Lower leg skin (tissue), 3 donors: ENCODE data around the gene PCDH12.

Source experiments
- POLR2A ChIP-seq, 2 donors: fragments of 450-650 bp; IDR thresholded peaks; one replicate each; pipeline ENCODE4 v1.6.1; 2016 to 2017; ENCODE audit warnings: antibody characterized with exemption in 2 of 2, mild to moderate bottlenecking in 1 of 2, moderate library complexity in 1 of 2
- TF ChIP-seq, protein P1 (sequence below), 3 donors: fragments of 450-650 bp; IDR thresholded peaks; one replicate each; pipeline ENCODE4 v1.5.1; 2016; ENCODE audit warnings: antibody characterized with exemption in 3 of 3, mild to moderate bottlenecking in 3 of 3, moderate library complexity in 2 of 3

DNA sequence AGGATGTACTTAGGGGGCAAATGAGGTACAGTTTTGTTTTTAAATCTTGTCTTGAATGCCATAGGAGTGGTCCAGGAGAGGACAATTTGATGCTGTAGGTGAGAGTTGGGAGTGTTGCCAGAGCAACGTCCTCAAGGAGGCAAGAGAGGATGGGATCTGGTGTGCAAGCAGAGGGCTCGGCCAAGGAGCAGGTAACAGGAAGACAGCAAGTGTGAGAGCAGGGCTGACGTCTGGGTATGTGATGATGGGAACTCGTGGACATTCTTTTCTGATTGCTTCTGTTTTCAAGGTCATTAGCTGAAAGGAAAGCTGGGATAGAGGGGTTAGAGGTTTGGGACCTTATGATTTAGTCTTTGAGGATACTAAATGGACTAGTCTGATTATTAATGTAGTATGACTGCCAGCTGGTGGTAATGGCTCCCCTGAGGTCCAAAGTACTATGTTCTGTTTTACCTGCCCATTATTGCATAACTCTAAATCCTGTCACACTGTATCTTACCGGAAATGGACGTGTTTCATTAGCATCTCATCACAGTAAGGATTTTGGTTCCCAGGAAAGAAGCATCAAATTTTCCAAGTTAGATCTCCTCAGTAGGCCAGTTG lies 39.5 kb upstream of the PCDH12 start:
- TF ChIP-seq, protein P1, sequence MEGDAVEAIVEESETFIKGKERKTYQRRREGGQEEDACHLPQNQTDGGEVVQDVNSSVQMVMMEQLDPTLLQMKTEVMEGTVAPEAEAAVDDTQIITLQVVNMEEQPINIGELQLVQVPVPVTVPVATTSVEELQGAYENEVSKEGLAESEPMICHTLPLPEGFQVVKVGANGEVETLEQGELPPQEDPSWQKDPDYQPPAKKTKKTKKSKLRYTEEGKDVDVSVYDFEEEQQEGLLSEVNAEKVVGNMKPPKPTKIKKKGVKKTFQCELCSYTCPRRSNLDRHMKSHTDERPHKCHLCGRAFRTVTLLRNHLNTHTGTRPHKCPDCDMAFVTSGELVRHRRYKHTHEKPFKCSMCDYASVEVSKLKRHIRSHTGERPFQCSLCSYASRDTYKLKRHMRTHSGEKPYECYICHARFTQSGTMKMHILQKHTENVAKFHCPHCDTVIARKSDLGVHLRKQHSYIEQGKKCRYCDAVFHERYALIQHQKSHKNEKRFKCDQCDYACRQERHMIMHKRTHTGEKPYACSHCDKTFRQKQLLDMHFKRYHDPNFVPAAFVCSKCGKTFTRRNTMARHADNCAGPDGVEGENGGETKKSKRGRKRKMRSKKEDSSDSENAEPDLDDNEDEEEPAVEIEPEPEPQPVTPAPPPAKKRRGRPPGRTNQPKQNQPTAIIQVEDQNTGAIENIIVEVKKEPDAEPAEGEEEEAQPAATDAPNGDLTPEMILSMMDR (IDR thresholded peaks at IDR 0.05) = no peak
- no peak for TF ChIP-seq POLR2A (IDR thresholded peaks at IDR 0.05)
